SH-SY5Y (cell line): ENCODE results near the gene TFEB.

Experiments
- GATA2 ChIP-seq: IDR thresholded peaks from 2 replicates; pipeline ENCODE4 v1.6.1; 2011; ENCODE audit warnings: mild to moderate bottlenecking, low read depth, low read length
- GATA3 ChIP-seq: IDR thresholded peaks from 2 replicates; pipeline ENCODE4 v1.6.1; 2011; ENCODE audit warnings: low read depth, mild to moderate bottlenecking, low read length, moderate library complexity

DNA sequence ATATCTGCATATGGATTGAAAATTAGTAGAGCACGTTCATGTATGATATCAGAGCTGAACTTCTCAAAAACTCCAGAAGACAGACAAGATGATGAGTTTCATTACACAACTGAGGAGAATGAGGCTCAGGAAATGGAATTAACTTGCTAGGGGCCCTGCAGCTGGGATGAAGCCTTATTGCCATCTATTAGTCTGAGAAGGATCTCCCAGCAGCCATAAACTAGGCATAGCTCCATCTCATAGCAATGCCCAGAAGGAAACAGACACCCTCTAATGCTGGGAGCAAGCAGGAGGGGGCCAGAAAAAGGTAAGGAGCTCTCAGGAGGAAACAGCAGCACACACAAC is 18.0 kb downstream of the TFEB start:
- TF ChIP-seq GATA3 (no peak), GATA2 (no peak)
